Lower leg skin (tissue), 4 donors: ENCODE measurements around the gene CMBL. TPM values are rescaled to one million over a fixed set of nuclear protein-coding genes. Genes with fewer than 3 reads are reported as not detected.

Experiments
- DNase-seq, 2 donors: peaks; one replicate each; pipeline ENCODE4 v3.0.0-alpha.2; 2019; ENCODE audit warnings: low spot score in 2 of 2
- H3K4me3 ChIP-seq: fragments of 200-600 bp; sonication (generic); 2 replicates; pipeline ENCODE4 v1.5.1; 2017; ENCODE audit warnings: mild to moderate bottlenecking, low read depth; ENCODE audit not compliant: poor library complexity, severe bottlenecking
- CTCF ChIP-seq, 3 donors: fragments of 450-650 bp; IDR thresholded peaks; one replicate each; pipeline ENCODE4 v1.5.1; 2016; ENCODE audit warnings: antibody characterized with exemption in 3 of 3, mild to moderate bottlenecking in 3 of 3, moderate library complexity in 2 of 3
- POLR2A ChIP-seq, 2 donors: fragments of 450-650 bp; IDR thresholded peaks; one replicate each; pipeline ENCODE4 v1.6.1; 2016 to 2017; ENCODE audit warnings: antibody characterized with exemption in 2 of 2, mild to moderate bottlenecking in 1 of 2, moderate library complexity in 1 of 2
- WGBS, 2 donors: methylation state at CpG; one replicate each; pipeline ENCODE4 v1.1.5; 2018; 5-methylcytosine and 5-hydroxymethylcytosine counted together
- intact Hi-C: fragments of 100-400 bp; cut with DNase I; formaldehyde crosslinking; loops from one replicate; pipeline ENCODE4 v1.15.0; 2023; ENCODE audit warnings: low total_unique reads
- total RNA-seq, 4 donors: library from RNA; depleted of rRNA; stranded (reverse); fragments of >200 nt; gene quantifications; one replicate each; pipeline ENCODE4 v1.1.0, GENCODE V29; 2016

The CMBL gene
- total RNA-seq, 4 donors from 2014 or later = 1.8 to 3.2 (median 2.4) TPM

- TF ChIP-seq CTCF (IDR thresholded peaks at IDR 0.05) = no peak
- TF ChIP-seq POLR2A (IDR thresholded peaks at IDR 0.05) = no peak
- WGBS, 2 donors = 69 to 72% methylated on average over 4 of the region's 4 CpGs
- intact Hi-C loops = no loop called here
Observed at GRCh38 chr5:10266137-10266536, 41.6 kb downstream of the CMBL start.

GRCh38 chr5:10265245-10266109 is 42.2 kb downstream of the CMBL start:
- intact Hi-C loops = no loop called here

More at GRCh38 chr5:10266137-10266536, 41.6 kb downstream of the CMBL start:
- no peak overlapping the region for H3K4me3 ChIP-seq
- DNase-seq = no peak

DNA sequence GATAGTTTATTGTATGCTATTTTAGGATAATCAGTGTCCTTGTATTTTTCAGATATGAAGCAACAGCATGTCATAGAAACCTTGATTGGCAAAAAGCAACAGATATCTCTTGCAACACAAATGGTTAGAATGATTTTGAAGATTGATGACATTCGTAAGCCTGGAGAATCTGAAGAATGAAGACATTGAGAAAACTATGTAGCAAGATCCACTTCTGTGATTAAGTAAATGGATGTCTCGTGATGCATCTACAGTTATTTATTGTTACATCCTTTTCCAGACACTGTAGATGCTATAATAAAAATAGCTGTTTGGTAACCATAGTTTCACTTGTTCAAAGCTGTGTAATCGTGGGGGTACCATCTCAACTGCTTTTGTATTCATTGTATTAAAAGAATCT is 43.1 kb downstream of the CMBL start:
- TF ChIP-seq POLR2A (IDR thresholded peaks at IDR 0.05) (no peak), CTCF (IDR thresholded peaks at IDR 0.05) (no peak)
- no peak overlapping the region for H3K4me3 ChIP-seq
- intact Hi-C loops = no loop called here
- 77 to 79% methylated on average over 3 of the region's 3 CpGs for WGBS, 2 donors
- no peak for DNase-seq

More at GRCh38 chr5:10265245-10266109, 42.2 kb downstream of the CMBL start:
- no peak for DNase-seq
- 65 to 70% methylated on average over 6 of the region's 6 CpGs for WGBS, 2 donors
- no peak overlapping the region for H3K4me3 ChIP-seq
- TF ChIP-seq CTCF (IDR thresholded peaks at IDR 0.05) (no peak), POLR2A (IDR thresholded peaks at IDR 0.05) (no peak)

DNA sequence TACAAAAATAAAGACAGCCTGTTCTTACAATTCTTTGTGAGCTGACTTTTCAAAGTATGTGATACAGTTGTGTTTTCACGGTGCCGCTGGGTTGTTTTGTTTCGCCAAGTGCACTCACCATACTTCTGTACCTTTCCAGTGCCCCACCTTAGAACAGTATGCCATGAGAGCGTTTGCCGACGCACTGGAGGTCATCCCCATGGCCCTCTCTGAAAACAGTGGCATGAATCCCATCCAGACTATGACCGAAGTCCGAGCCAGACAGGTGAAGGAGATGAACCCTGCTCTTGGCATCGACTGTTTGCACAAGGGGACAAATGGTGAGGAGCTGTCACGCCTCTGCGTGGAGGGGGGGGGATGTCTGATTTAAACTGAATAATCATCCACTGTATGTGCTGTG is 44.7 kb downstream of the CMBL start:
- intact Hi-C loops = no loop called here
- H3K4me3 ChIP-seq = no peak overlapping the region
- TF ChIP-seq CTCF (IDR thresholded peaks at IDR 0.05) (no peak), POLR2A (IDR thresholded peaks at IDR 0.05) (no peak)
- WGBS, 2 donors = 95 to 99% methylated on average over 11 of the region's 11 CpGs
- DNase-seq = no peak

GRCh38 chr5:10262121-10262774 is 45.5 kb downstream of the CMBL start:
- TF ChIP-seq CTCF (IDR thresholded peaks at IDR 0.05) = no peak
- no peak for TF ChIP-seq POLR2A (IDR thresholded peaks at IDR 0.05)
- intact Hi-C loops = no loop called here
- no peak for DNase-seq
- H3K4me3 ChIP-seq = no peak overlapping the region
- WGBS, 2 donors = 72 to 78% methylated on average over 18 of the region's 18 CpGs
